Measurements from ENCODE around the gene EHMT2.
"Not testable (repeated sequence)": the region's sequence is repeated elsewhere in the genome, so short reads cannot be mapped to it uniquely, and the experiment has no call there.

EHMT2 gene

GRCh38 chr6:31844507-31844906, 53.0 kb downstream of the EHMT2 start:
- Histone ChIP-seq H2AFZ (ENCODE audit: low read depth, low read length) (no peak overlapping the region), H3K27me3 (ENCODE audit: insufficient read depth, low read length, poor library complexity) (no peaks in the 10 kb centered on the region), H3K36me3 (ENCODE audit: insufficient read depth, low read length) (peaks cover 10% of the 10 kb centered on the region), H3K79me2 (ENCODE audit: insufficient read depth, low read length) (peaks cover under 1% of the 10 kb centered on the region; the same call in 1 of the 2 replicates), H3K4me3 (ENCODE audit: low read depth in 1 of 2, low read length in 2 of 2) (no peak overlapping the region), H3K4me2 (ENCODE audit: insufficient read depth, low read length) (no peak overlapping the region), H4K20me1 (ENCODE audit: insufficient read depth, low read length) (peaks cover under 1% of the 10 kb centered on the region; the same call in 1 of the 2 replicates), H3K27ac (ENCODE audit: low read length) (no peak overlapping the region), H3K9me3 (ENCODE audit: insufficient read depth, low read length, severe bottlenecking) (no peaks in the 10 kb centered on the region), H3K4me1 (ENCODE audit: insufficient read depth, low read length) (no peaks in the 10 kb centered on the region), H3K9ac (ENCODE audit: low read depth, low read length) (no peak overlapping the region)
- TF ChIP-seq, protein P1, sequence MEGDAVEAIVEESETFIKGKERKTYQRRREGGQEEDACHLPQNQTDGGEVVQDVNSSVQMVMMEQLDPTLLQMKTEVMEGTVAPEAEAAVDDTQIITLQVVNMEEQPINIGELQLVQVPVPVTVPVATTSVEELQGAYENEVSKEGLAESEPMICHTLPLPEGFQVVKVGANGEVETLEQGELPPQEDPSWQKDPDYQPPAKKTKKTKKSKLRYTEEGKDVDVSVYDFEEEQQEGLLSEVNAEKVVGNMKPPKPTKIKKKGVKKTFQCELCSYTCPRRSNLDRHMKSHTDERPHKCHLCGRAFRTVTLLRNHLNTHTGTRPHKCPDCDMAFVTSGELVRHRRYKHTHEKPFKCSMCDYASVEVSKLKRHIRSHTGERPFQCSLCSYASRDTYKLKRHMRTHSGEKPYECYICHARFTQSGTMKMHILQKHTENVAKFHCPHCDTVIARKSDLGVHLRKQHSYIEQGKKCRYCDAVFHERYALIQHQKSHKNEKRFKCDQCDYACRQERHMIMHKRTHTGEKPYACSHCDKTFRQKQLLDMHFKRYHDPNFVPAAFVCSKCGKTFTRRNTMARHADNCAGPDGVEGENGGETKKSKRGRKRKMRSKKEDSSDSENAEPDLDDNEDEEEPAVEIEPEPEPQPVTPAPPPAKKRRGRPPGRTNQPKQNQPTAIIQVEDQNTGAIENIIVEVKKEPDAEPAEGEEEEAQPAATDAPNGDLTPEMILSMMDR (IDR thresholded peaks at IDR 0.05; ENCODE audit: borderline replicate concordance, extremely low read depth, low read length, poor library complexity, severe bottlenecking): no peak
- TF ChIP-seq EZH2 (IDR thresholded peaks at IDR 0.05; ENCODE audit: borderline replicate concordance, low read depth, low read length, severe bottlenecking): no peak
- DNase-seq (no peak), ATAC-seq (ENCODE audit: insufficient read depth, low read depth) (no peak)

DNA sequence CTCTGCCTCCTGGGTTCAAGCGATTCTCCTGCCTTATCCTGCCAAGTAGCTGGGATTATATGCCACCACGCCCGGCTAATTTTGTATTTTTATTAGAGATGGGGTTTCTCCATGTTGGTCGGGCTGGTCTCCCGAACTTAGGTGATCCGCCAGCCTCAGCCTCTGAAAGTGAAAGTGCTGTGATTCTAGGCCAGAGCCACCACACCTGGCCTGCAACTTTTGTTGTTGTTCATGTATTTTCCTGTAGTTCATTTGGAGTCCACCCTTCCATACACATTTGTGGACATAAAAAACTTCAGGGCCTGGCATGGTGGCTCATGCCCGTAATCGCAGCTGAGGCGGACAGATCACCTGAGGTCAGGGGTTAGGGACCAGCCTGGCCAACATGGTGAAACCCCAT, 55.4 kb downstream of the EHMT2 start:
- Histone ChIP-seq H3K27me3 (ENCODE audit: insufficient read depth, low read length, poor library complexity) (no peaks in the 10 kb centered on the region), H2AFZ (ENCODE audit: low read depth, low read length) (no peak overlapping the region), H3K4me1 (ENCODE audit: insufficient read depth, low read length) (peaks cover 20% of the 10 kb centered on the region), H3K4me3 (ENCODE audit: low read depth in 1 of 2, low read length in 2 of 2) (no peak overlapping the region), H3K27ac (ENCODE audit: low read length) (no peak overlapping the region), H3K79me2 (ENCODE audit: insufficient read depth, low read length) (peaks cover 24% of the 10 kb centered on the region), H3K36me3 (ENCODE audit: insufficient read depth, low read length) (peaks cover 35% of the 10 kb centered on the region), H3K9me3 (ENCODE audit: insufficient read depth, low read length, severe bottlenecking) (no peaks in the 10 kb centered on the region), H3K9ac (ENCODE audit: low read depth, low read length) (no peak overlapping the region), H3K4me2 (ENCODE audit: insufficient read depth, low read length) (no peak overlapping the region), H4K20me1 (ENCODE audit: insufficient read depth, low read length) (peaks cover 24% of the 10 kb centered on the region)
- ATAC-seq (ENCODE audit: insufficient read depth, low read depth): peak; percentile 20; the same call in 2 of the 3 replicates
- no peak for DNase-seq
- TF ChIP-seq, protein P1 (IDR thresholded peaks at IDR 0.05; ENCODE audit: borderline replicate concordance, extremely low read depth, low read length, poor library complexity, severe bottlenecking): no peak
- no peak for TF ChIP-seq EZH2 (IDR thresholded peaks at IDR 0.05; ENCODE audit: borderline replicate concordance, low read depth, low read length, severe bottlenecking)

DNA sequence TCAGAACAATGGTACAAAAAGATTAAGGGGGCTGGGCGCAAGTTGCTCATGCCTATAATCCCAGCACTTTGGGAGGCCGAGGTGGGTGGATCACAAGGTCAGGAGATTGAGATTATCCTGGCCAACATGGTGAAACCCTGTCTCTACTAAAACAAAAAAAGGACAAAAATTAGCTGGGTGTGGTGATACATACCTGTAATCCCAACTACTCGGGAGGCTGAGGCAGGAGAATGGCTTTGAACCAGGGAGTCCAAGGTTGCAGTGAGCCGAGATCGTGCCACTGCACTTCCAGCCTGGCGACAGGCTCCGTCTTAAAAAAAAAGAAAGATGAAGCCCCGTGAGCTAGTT, 57.7 kb downstream of the EHMT2 start:
- H2AFZ ChIP-seq (ENCODE audit: low read depth, low read length); ATAC-seq (ENCODE audit: insufficient read depth, low read depth); H3K27me3 ChIP-seq (ENCODE audit: insufficient read depth, low read length, poor library complexity); H3K9ac ChIP-seq (ENCODE audit: low read depth, low read length); H3K9me3 ChIP-seq (ENCODE audit: insufficient read depth, low read length, severe bottlenecking); H3K4me3 ChIP-seq (ENCODE audit: low read depth in 1 of 2, low read length in 2 of 2); H3K27ac ChIP-seq (ENCODE audit: low read length); DNase-seq; H3K4me2 ChIP-seq (ENCODE audit: insufficient read depth, low read length): not testable (repeated sequence)
- peaks cover 40% of the 10 kb centered on the region for H4K20me1 ChIP-seq (ENCODE audit: insufficient read depth, low read length)
- peaks cover 33% of the 10 kb centered on the region for H3K4me1 ChIP-seq (ENCODE audit: insufficient read depth, low read length)
- H3K36me3 ChIP-seq (ENCODE audit: insufficient read depth, low read length): peaks cover 53% of the 10 kb centered on the region
- peaks cover 47% of the 10 kb centered on the region for H3K79me2 ChIP-seq (ENCODE audit: insufficient read depth, low read length)

GRCh38 chr6:31838968-31839367, 58.5 kb downstream of the EHMT2 start:
- ATAC-seq (ENCODE audit: insufficient read depth, low read depth) (no peak), DNase-seq (no peak)
- Histone ChIP-seq H3K27me3 (ENCODE audit: insufficient read depth, low read length, poor library complexity) (no peaks in the 10 kb centered on the region), H3K36me3 (ENCODE audit: insufficient read depth, low read length) (peaks cover 53% of the 10 kb centered on the region), H3K4me1 (ENCODE audit: insufficient read depth, low read length) (peaks cover 37% of the 10 kb centered on the region), H3K4me2 (ENCODE audit: insufficient read depth, low read length) (peak overlapping the region; percentile 88; the same call in 1 of the 2 replicates), H4K20me1 (ENCODE audit: insufficient read depth, low read length) (peaks cover 40% of the 10 kb centered on the region), H3K27ac (ENCODE audit: low read length) (no peak overlapping the region), H3K9ac (ENCODE audit: low read depth, low read length) (no peak overlapping the region), H3K4me3 (ENCODE audit: low read depth in 1 of 2, low read length in 2 of 2) (no peak overlapping the region), H3K9me3 (ENCODE audit: insufficient read depth, low read length, severe bottlenecking) (no peaks in the 10 kb centered on the region), H2AFZ (ENCODE audit: low read depth, low read length) (no peak overlapping the region), H3K79me2 (ENCODE audit: insufficient read depth, low read length) (peaks cover 55% of the 10 kb centered on the region)
- no peak for TF ChIP-seq EZH2 (IDR thresholded peaks at IDR 0.05; ENCODE audit: borderline replicate concordance, low read depth, low read length, severe bottlenecking)
- TF ChIP-seq, protein P1 (IDR thresholded peaks at IDR 0.05; ENCODE audit: borderline replicate concordance, extremely low read depth, low read length, poor library complexity, severe bottlenecking): no peak

- DNase-seq; H2AFZ ChIP-seq (ENCODE audit: low read depth, low read length); ATAC-seq (ENCODE audit: insufficient read depth, low read depth); H3K27me3 ChIP-seq (ENCODE audit: insufficient read depth, low read length, poor library complexity); H3K27ac ChIP-seq (ENCODE audit: low read length); H3K9me3 ChIP-seq (ENCODE audit: insufficient read depth, low read length, severe bottlenecking): not testable (repeated sequence)
- H3K9ac ChIP-seq (ENCODE audit: low read depth, low read length): peak overlapping the region; percentile 81
- peak overlapping the region in 1 of 2 experiments; percentile 86; a peak in 3 of 4 replicates for H3K4me3 ChIP-seq (ENCODE audit: low read depth in 1 of 2, low read length in 2 of 2)
- H3K4me1 ChIP-seq (ENCODE audit: insufficient read depth, low read length): peaks cover 45% of the 10 kb centered on the region
- peaks cover 60% of the 10 kb centered on the region for H3K79me2 ChIP-seq (ENCODE audit: insufficient read depth, low read length)
- peaks cover 40% of the 10 kb centered on the region for H4K20me1 ChIP-seq (ENCODE audit: insufficient read depth, low read length)
- peak overlapping the region; percentile 88; the same call in 1 of the 2 replicates for H3K4me2 ChIP-seq (ENCODE audit: insufficient read depth, low read length)
- H3K36me3 ChIP-seq (ENCODE audit: insufficient read depth, low read length): peaks cover 53% of the 10 kb centered on the region
Measured at GRCh38 chr6:31838114-31838553, 59.4 kb downstream of the EHMT2 start.
